HCT116 (cell line): ENCODE measurements around the gene MTPN. TPM values are rescaled to one million over a fixed set of nuclear protein-coding genes. Genes with fewer than 3 reads are reported as not detected.

Experiments used
- ATAC-seq: fragments of 200-7000 bp; cut with Tn5 transposase; 2 replicates; pipeline ENCODE4 v1.9.1; 2020; ENCODE audit warnings: mild to moderate bottlenecking, moderate library complexity
- BruUV-seq: library from RNA; stranded (reverse); fragments of 400-500 nt; replicated peaks from 2 replicates; lab custom pipeline; 2021; lab: Mats Ljungman, UMichigan
- CTCF ChIA-PET: fragments of 300-600 bp; sonication (Branson Sonifier 250); formaldehyde crosslinking; loops from one replicate; lab custom pipeline; 2021; ENCODE audit warnings: antibody characterized with exemption; lab: Charles Lee
- POLR2A ChIA-PET: fragments of 300-600, 350-600 bp; sonication (Branson Sonifier 250); formaldehyde crosslinking; loops from one replicate; lab custom pipeline; 2021; ENCODE audit warnings: antibody characterized with exemption; lab: Charles Lee
- RAD21 ChIA-PET, 2 experiments: fragments of 300-600 bp; sonication (Branson Sonifier 250); formaldehyde crosslinking; loops; one replicate each; lab custom pipeline; 2023; ENCODE audit warnings: low total read pairs in 2 of 2; ENCODE audit not compliant: uncharacterized antibody in 2 of 2, unreplicated experiment in 2 of 2, low non-redundant PET in 1 of 2; lab: Charles Lee
- DNase-seq: peaks from one replicate; pipeline ENCODE4 v3.0.0-alpha.2; 2010; ENCODE audit warnings: low read depth, low spot score
- H2AFZ ChIP-seq: fragments of 200-600 bp; shearing (Covaris generic), sonication (generic); 2 replicates; pipeline ENCODE4 v1.6.1; 2017; ENCODE audit warnings: low read depth, mixed run types, mixed read lengths, antibody characterized with exemption, low read length; ENCODE audit not compliant: poor library complexity, severe bottlenecking
- H3K27ac ChIP-seq: 2 replicates; pipeline ENCODE4 v1.5.1; 2012; ENCODE audit warnings: low read depth, low read length
- H3K27me3 ChIP-seq: fragments of 200-600 bp; sonication (generic); 2 replicates; pipeline ENCODE4 v1.6.1; 2016; ENCODE audit warnings: mixed run types, low read length, mixed read lengths; ENCODE audit not compliant: insufficient read depth
- H3K36me3 ChIP-seq, 2 experiments: fragments of 200-500 bp in 1 of 2; fragments of 200-600 bp in 1 of 2; sonication (Bioruptor generic) in 1 of 2; sonication (generic) in 1 of 2; 2 replicates each; pipeline versions ENCODE4 v1.5.1 to v1.6.1; 2014 to 2016; ENCODE audit warnings: low read length in 2 of 2, inconsistent platforms in 1 of 2, mixed read lengths in 1 of 2, mixed run types in 1 of 2; ENCODE audit not compliant: insufficient read depth in 2 of 2, control insufficient read depth in 1 of 2
- H3K4me1 ChIP-seq, 2 experiments: fragments of 200-600 bp in 1 of 2; sonication (generic) in 1 of 2; 2 replicates each; pipeline versions ENCODE4 v1.5.1 to v1.6.1; 2012 to 2017; ENCODE audit warnings: low read length in 2 of 2, inconsistent platforms in 1 of 2, mild to moderate bottlenecking in 1 of 2, mixed read lengths in 1 of 2, mixed run types in 1 of 2, moderate library complexity in 1 of 2; ENCODE audit not compliant: insufficient read depth in 2 of 2, control insufficient read depth in 1 of 2
- H3K4me2 ChIP-seq: fragments of 200-600 bp; sonication (generic); 2 replicates; pipeline ENCODE4 v1.6.1; 2017; ENCODE audit warnings: mixed run types, low read length, mixed read lengths
- H3K4me3 ChIP-seq, 2 experiments: fragments of 200-600 bp in 1 of 2; sonication (generic) in 1 of 2; replicated peaks in 1 of 2; 2 replicates each; pipeline ENCODE4 v1.5.1; 2011 to 2016; ENCODE audit warnings: low read length in 2 of 2, control low read depth in 1 of 2, low read depth in 1 of 2, mild to moderate bottlenecking in 1 of 2, mixed read lengths in 1 of 2, mixed run types in 1 of 2
- H3K79me2 ChIP-seq: fragments of 200-600 bp; sonication (generic); 2 replicates; pipeline ENCODE4 v1.6.1; 2017; ENCODE audit warnings: mild to moderate bottlenecking, mixed run types, low read length, moderate library complexity, mixed read lengths; ENCODE audit not compliant: insufficient read depth
- H3K9ac ChIP-seq: fragments of 200-600 bp; sonication (generic); 2 replicates; pipeline ENCODE4 v1.6.1; 2016; ENCODE audit warnings: low read length, mixed read lengths
- H3K9me2 ChIP-seq: fragments of 200-600 bp; sonication (generic), shearing (Covaris generic); 2 replicates; pipeline ENCODE4 v1.6.1; 2017; ENCODE audit warnings: mixed run types, mild to moderate bottlenecking, moderate library complexity; ENCODE audit not compliant: insufficient read depth
- H3K9me3 ChIP-seq, 2 experiments: fragments of 200-500 bp in 1 of 2; fragments of 200-600 bp in 1 of 2; sonication (Bioruptor generic) in 1 of 2; sonication (generic) in 1 of 2; 2 replicates each; pipeline ENCODE4 v1.6.1; 2014 to 2017; ENCODE audit warnings: low read length in 2 of 2, mixed read lengths in 2 of 2, inconsistent platforms in 1 of 2, low read depth in 1 of 2, mild to moderate bottlenecking in 1 of 2, mixed run types in 1 of 2, moderate library complexity in 1 of 2; ENCODE audit not compliant: control insufficient read depth in 1 of 2, insufficient read depth in 1 of 2
- H4K20me1 ChIP-seq: fragments of 200-600 bp; sonication (generic), shearing (Covaris generic); 2 replicates; pipeline ENCODE4 v1.6.1; 2017; ENCODE audit warnings: mixed run types, mild to moderate bottlenecking, moderate library complexity; ENCODE audit not compliant: insufficient read depth
- ATF3 ChIP-seq: IDR thresholded peaks from 2 replicates; pipeline ENCODE4 v1.6.1; 2012
- CBX3 ChIP-seq: IDR thresholded peaks from 2 replicates; pipeline ENCODE4 v1.6.1; 2012; ENCODE audit warnings: low read depth
- CEBPB ChIP-seq: IDR thresholded peaks from 2 replicates; pipeline ENCODE4 v1.6.1; 2012; ENCODE audit warnings: low read depth
- ELF1 ChIP-seq: IDR thresholded peaks from 2 replicates; pipeline ENCODE4 v1.6.1; 2012; ENCODE audit warnings: low read depth, borderline replicate concordance
- EZH2 ChIP-seq: fragments of 200-600 bp; sonication (generic); IDR thresholded peaks from 2 replicates; pipeline ENCODE4 v1.6.1; 2017; ENCODE audit warnings: antibody characterized with exemption, mixed run types
- JUND ChIP-seq: IDR thresholded peaks from 2 replicates; pipeline ENCODE4 v1.6.1; 2012
- MAX ChIP-seq: IDR thresholded peaks from 2 replicates; pipeline ENCODE4 v1.6.1; 2012
- POLR2AphosphoS5 ChIP-seq: IDR thresholded peaks from 2 replicates; pipeline ENCODE4 v1.6.1; 2011; ENCODE audit warnings: mild to moderate bottlenecking, low read depth, low read length, moderate library complexity
- REST ChIP-seq: IDR thresholded peaks from 2 replicates; pipeline ENCODE4 v1.6.1; 2012; ENCODE audit warnings: low read depth
- SP1 ChIP-seq: IDR thresholded peaks from 2 replicates; pipeline ENCODE4 v1.6.1; 2012; ENCODE audit warnings: low read depth
- SRF ChIP-seq: IDR thresholded peaks from 2 replicates; pipeline ENCODE4 v1.6.1; 2012; ENCODE audit warnings: low read depth
- TCF7L2 ChIP-seq: IDR thresholded peaks from 2 replicates; pipeline ENCODE4 v1.7.0; 2011; ENCODE audit warnings: borderline replicate concordance, inconsistent platforms; ENCODE audit not compliant: insufficient read depth, insufficient read length; ENCODE audit errors: extremely low read depth
- YY1 ChIP-seq: IDR thresholded peaks from 2 replicates; pipeline ENCODE4 v1.6.1; 2011; ENCODE audit warnings: low read length, low read depth, moderate library complexity, mild to moderate bottlenecking; ENCODE audit not compliant: insufficient replicate concordance; ENCODE audit errors: extremely low read depth
- ZFX ChIP-seq: fragments of 450-650 bp; IDR thresholded peaks from 2 replicates; pipeline ENCODE4 v1.6.1; 2017
- ZNF274 ChIP-seq: fragments of 200-500 bp; sonication (Bioruptor generic); IDR thresholded peaks from 2 replicates; pipeline ENCODE4 v1.6.1; 2014; ENCODE audit warnings: mild to moderate bottlenecking, low read depth, low read length, inconsistent platforms
- intact Hi-C: fragments of 100-400 bp; cut with micrococcal nuclease; formaldehyde crosslinking; loops from 2 replicates; pipeline ENCODE4 v1.10.0; 2022
- total RNA-seq: library from RNA; stranded (reverse); gene quantifications from one replicate; pipeline ENCODE4 v1.2.1, GENCODE V29; 2021; ENCODE audit not compliant: unreplicated experiment

Gene MTPN
- total RNA-seq, 1 experiment from 2014 or later = 152 TPM

- no peaks in the 10 kb centered on the region for H3K36me3 ChIP-seq
- no peaks in the 10 kb centered on the region for H3K9me3 ChIP-seq
- H4K20me1 ChIP-seq = no peaks in the 10 kb centered on the region
- no peak overlapping the region for H3K27ac ChIP-seq
- no peaks in the 10 kb centered on the region for H3K79me2 ChIP-seq
- ChIA-PET RAD21 (no interaction called here), CTCF (no interaction called here), POLR2A (no interaction called here)
- BruUV-seq = no TSS peak
- H3K9ac ChIP-seq = no peak overlapping the region
- H3K4me2 ChIP-seq = no peak overlapping the region
- H3K9me2 ChIP-seq = no peaks in the 10 kb centered on the region
- DNase-seq (no peak), ATAC-seq (no peak)
- intact Hi-C loops = no loop called here
- no peak overlapping the region for H2AFZ ChIP-seq
- TF ChIP-seq YY1 = no peak
- no peak for TF ChIP-seq ELF1
- TF ChIP-seq CBX3 = no peak
- TF ChIP-seq MAX = no peak
- H3K4me3 ChIP-seq = no peak overlapping the region
- no peaks in the 10 kb centered on the region for H3K4me1 ChIP-seq
- no peaks in the 10 kb centered on the region for H3K27me3 ChIP-seq
These were observed 92.5 kb downstream of the MTPN start for GRCh38 chr7:135884495-135885232.

GRCh38 chr7:135879233-135879632 lies 97.9 kb downstream of the MTPN start:
- H3K27me3 ChIP-seq = no peaks in the 10 kb centered on the region; the same call in 1 of the 2 replicates
- RAD21 ChIA-PET = no interaction called here
- no TSS peak for BruUV-seq
- no peak for ATAC-seq
- H3K9me3 ChIP-seq = no peaks in the 10 kb centered on the region
- no peaks in the 10 kb centered on the region for H3K9me2 ChIP-seq
- H3K27ac ChIP-seq = no peak overlapping the region
- POLR2A ChIA-PET = no interaction called here
- peaks cover 0 to 5% of the 10 kb centered on the region in 2 experiments; a peak in 1 of 4 replicates for H3K4me1 ChIP-seq
- H3K4me2 ChIP-seq = no peak overlapping the region
- H2AFZ ChIP-seq = no peak overlapping the region
- H3K9ac ChIP-seq = no peak overlapping the region
- CTCF ChIA-PET = no interaction called here
- no peaks in the 10 kb centered on the region for H3K36me3 ChIP-seq
- H3K79me2 ChIP-seq = no peaks in the 10 kb centered on the region
- H3K4me3 ChIP-seq = no peak overlapping the region
- no peaks in the 10 kb centered on the region for H4K20me1 ChIP-seq
- intact Hi-C loops = no loop called here
- DNase-seq = no peak
- TF ChIP-seq YY1 = no peak
- no peak for TF ChIP-seq SP1
- TF ChIP-seq ELF1 = no peak
- no peak for TF ChIP-seq POLR2AphosphoS5
- TF ChIP-seq CEBPB = no peak
- no peak for TF ChIP-seq EZH2
- no peak for TF ChIP-seq ATF3
- no peak for TF ChIP-seq JUND
- TF ChIP-seq ZFX = no peak
- TF ChIP-seq REST = no peak
- no peak for TF ChIP-seq ZNF274
- TF ChIP-seq TCF7L2 = no peak
- no peak for TF ChIP-seq SRF
